C4-2B (cell line): ENCODE measurements around the gene TGM4.

Experiments
- CTCF ChIP-seq: fragments of 450-650 bp; conservative IDR thresholded peaks from 2 replicates; pipeline ENCODE4 v1.5.1; 2017; ENCODE audit warnings: mild to moderate bottlenecking
- ZFX ChIP-seq: fragments of 450-650 bp; IDR thresholded peaks from 2 replicates; pipeline ENCODE4 v1.6.1; 2017

- no peak for TF ChIP-seq CTCF
- TF ChIP-seq ZFX = no peak
These were observed 31.2 kb downstream of the TGM4 start for GRCh38 chr3:44905446-44906157.
